Measurements from ENCODE around the gene ZIC3.

ZIC3 gene

DNA sequence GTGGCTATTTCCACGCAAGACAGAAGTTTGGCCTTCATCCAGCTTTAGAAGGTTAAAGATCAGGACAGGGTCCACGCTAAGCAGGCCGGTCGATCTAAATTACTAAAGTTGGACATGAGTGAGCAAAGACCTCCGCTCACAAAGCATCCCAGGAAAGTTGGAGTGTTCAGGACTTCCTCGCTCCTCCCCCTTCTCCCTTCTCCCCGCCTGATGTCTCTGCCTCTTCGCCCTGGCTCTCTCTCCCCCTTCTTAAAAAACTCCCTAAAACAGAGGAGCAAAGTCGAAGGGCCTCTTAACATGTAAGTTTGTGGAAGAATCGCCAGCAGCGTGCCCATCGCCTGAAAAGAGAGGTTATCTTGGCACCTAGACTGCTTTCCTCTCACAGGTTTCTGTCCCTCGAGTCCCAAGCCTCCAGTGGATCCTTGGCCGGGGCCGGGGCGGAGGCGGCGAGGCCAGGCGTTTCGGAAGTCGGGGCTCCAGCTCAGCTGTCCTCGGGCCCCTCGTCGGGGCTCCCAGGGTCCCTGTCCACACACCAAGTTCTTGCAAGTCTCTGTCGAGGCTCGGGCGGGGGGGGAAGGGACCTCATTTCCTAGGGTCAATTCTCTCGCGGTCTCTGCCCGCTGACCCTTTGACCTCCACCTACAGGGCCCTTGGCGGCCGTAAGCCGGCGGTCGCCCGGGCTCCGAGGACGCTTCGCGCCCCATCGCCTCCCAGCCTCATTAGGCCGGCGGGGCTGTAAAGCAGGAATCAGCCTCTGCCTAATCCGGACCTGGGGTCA lies 7.6 kb downstream of the ZIC3 start:
- no peak overlapping the region for H3K4me2 ChIP-seq (ENCODE audit: low read length)
- H3K9ac ChIP-seq (ENCODE audit: low read length): no peak overlapping the region
- no peak for TF ChIP-seq EZH2phosphoT487 (IDR thresholded peaks at IDR 0.05; ENCODE audit: low read depth)
- TF ChIP-seq, protein P1, sequence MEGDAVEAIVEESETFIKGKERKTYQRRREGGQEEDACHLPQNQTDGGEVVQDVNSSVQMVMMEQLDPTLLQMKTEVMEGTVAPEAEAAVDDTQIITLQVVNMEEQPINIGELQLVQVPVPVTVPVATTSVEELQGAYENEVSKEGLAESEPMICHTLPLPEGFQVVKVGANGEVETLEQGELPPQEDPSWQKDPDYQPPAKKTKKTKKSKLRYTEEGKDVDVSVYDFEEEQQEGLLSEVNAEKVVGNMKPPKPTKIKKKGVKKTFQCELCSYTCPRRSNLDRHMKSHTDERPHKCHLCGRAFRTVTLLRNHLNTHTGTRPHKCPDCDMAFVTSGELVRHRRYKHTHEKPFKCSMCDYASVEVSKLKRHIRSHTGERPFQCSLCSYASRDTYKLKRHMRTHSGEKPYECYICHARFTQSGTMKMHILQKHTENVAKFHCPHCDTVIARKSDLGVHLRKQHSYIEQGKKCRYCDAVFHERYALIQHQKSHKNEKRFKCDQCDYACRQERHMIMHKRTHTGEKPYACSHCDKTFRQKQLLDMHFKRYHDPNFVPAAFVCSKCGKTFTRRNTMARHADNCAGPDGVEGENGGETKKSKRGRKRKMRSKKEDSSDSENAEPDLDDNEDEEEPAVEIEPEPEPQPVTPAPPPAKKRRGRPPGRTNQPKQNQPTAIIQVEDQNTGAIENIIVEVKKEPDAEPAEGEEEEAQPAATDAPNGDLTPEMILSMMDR (IDR thresholded peaks at IDR 0.05; ENCODE audit: low read depth, low read length): no peak
- no peaks in the 10 kb centered on the region for H3K27me3 ChIP-seq (ENCODE audit: low read depth, low read length)
- no peaks in the 10 kb centered on the region for H3K9me3 ChIP-seq (ENCODE audit: insufficient read depth, low read length)
- H3K36me3 ChIP-seq (replicated peaks; ENCODE audit: low read depth, low read length): no peaks in the 10 kb centered on the region
- no peak overlapping the region for H3K4me3 ChIP-seq (ENCODE audit: low read length)
- no peak overlapping the region for H3K27ac ChIP-seq (ENCODE audit: low read length)
- no peaks in the 10 kb centered on the region for H3K4me1 ChIP-seq (ENCODE audit: low read length)
- H4K20me1 ChIP-seq (ENCODE audit: insufficient read depth, low read length): no peaks in the 10 kb centered on the region
- H2AFZ ChIP-seq (ENCODE audit: low read depth, low read length): no peak overlapping the region
- no peaks in the 10 kb centered on the region for H3K79me2 ChIP-seq (ENCODE audit: low read length)

DNA sequence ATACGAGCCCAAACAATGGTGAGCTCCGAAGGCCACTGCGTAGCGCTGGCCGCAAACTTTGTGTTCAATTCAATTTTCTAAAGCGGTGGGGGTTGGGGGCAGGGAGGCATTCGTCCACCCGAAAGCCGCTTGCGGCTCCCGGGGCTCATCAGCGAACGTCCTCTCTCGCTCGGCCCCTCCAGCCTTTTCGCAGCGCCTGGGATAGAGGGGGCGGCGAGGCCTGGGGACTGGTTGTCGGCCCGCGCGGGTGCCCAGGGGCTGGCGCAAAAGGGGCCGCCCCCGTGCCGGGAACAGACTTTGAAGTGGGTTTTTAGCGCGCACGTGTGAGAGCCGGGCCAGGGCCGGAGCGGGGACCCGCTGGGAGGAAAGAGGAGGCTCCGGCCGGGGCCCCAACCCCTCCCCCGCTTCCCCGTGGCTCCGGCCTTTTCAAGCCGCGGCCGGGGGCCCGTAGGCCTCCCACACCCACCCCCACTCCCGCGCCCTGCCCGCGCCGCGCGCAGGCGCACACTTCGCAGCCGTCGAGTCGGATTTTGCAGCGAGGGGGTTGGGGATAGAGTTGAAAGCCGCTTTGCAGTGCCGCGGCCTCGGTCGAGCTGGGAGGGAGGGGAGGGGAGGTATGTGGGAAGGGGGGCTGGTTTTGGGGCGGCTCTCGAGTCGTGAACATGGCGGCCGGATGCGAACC lies 8.3 kb downstream of the ZIC3 start:
- no peaks in the 10 kb centered on the region for H3K9me3 ChIP-seq (ENCODE audit: insufficient read depth, low read length)
- no peaks in the 10 kb centered on the region for H3K79me2 ChIP-seq (ENCODE audit: low read length)
- H3K4me2 ChIP-seq (ENCODE audit: low read length): no peak overlapping the region
- H2AFZ ChIP-seq (ENCODE audit: low read depth, low read length): no peak overlapping the region
- no peaks in the 10 kb centered on the region for H3K36me3 ChIP-seq (replicated peaks; ENCODE audit: low read depth, low read length)
- H3K4me1 ChIP-seq (ENCODE audit: low read length): no peaks in the 10 kb centered on the region
- TF ChIP-seq, protein P1 (IDR thresholded peaks at IDR 0.05; ENCODE audit: low read depth, low read length): no peak
- no peak for TF ChIP-seq EZH2phosphoT487 (IDR thresholded peaks at IDR 0.05; ENCODE audit: low read depth)
- no peak overlapping the region for H3K9ac ChIP-seq (ENCODE audit: low read length)
- no peak overlapping the region for H3K4me3 ChIP-seq (ENCODE audit: low read length)
- no peaks in the 10 kb centered on the region for H4K20me1 ChIP-seq (ENCODE audit: insufficient read depth, low read length)
- H3K27me3 ChIP-seq (ENCODE audit: low read depth, low read length): no peaks in the 10 kb centered on the region
- H3K27ac ChIP-seq (ENCODE audit: low read length): no peak overlapping the region

DNA sequence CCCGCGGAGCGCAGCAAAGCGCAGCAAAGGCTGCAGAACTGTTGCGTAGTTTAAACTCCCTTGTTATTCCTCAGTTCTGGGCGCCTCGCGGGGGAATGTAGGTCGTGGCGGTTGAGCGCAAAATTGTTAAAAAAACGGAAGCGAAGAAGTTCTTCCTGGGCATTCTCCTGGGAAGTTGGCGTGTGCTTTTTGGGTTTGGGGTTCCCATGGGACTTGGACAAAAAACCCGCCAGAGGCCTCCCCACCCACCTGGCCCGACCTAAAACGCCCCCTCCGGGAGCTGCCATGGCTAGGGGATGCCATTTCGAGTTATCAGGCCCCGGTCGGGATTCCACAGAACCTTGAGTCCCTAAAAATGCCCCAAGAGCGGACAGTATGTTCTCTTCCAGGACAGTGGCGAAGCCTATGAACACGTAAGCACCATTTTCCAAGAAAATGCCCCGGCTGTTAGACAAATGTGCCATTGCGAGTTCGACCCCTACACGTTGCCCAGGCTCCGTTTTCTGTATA lies 8.9 kb downstream of the ZIC3 start:
- Histone ChIP-seq H3K27me3 (ENCODE audit: low read depth, low read length) (no peaks in the 10 kb centered on the region), H3K27ac (ENCODE audit: low read length) (no peak overlapping the region), H3K9me3 (ENCODE audit: insufficient read depth, low read length) (no peaks in the 10 kb centered on the region), H3K79me2 (ENCODE audit: low read length) (no peaks in the 10 kb centered on the region), H4K20me1 (ENCODE audit: insufficient read depth, low read length) (no peaks in the 10 kb centered on the region), H3K4me3 (ENCODE audit: low read length) (no peak overlapping the region), H3K9ac (ENCODE audit: low read length) (no peak overlapping the region), H3K4me2 (ENCODE audit: low read length) (no peak overlapping the region), H3K36me3 (replicated peaks; ENCODE audit: low read depth, low read length) (no peaks in the 10 kb centered on the region), H2AFZ (ENCODE audit: low read depth, low read length) (no peak overlapping the region), H3K4me1 (ENCODE audit: low read length) (no peaks in the 10 kb centered on the region)
- TF ChIP-seq EZH2phosphoT487 (IDR thresholded peaks at IDR 0.05; ENCODE audit: low read depth): no peak
- TF ChIP-seq, protein P1 (IDR thresholded peaks at IDR 0.05; ENCODE audit: low read depth, low read length): no peak

DNA sequence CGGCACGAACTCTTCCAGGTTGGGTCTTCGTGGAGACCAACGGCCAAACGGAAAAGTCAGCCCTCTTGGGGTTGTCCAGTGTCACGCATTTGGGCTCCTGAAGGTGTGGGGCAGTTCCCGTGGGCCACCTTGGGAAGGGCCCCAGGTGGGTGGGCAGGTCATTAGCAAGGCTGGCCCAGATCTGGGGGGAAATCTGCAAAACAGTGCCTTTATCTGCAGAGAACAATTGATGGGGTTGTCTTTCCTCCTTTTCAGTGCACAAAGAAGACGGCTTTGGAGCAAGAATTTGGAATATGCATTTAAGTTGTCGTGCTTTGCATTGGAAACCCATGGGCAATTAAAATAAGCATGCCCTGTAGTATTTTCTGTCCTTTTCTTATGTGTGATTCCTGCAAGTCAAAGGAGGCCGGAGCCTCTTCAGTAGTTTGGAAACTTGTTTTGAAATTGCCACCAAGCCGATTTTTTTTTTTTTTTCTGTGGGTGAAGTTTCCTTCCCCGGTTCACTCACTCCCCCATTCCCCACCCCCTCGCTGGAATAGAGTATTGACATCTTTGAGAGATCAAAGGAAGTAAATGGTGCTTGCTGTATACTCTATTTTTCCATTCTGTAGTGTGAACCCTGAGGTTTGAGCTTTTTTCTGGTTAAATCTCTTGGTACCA lies 9.8 kb downstream of the ZIC3 start:
- no peak overlapping the region for H3K9ac ChIP-seq (ENCODE audit: low read length)
- no peak overlapping the region for H2AFZ ChIP-seq (ENCODE audit: low read depth, low read length)
- H3K4me1 ChIP-seq (ENCODE audit: low read length): no peaks in the 10 kb centered on the region
- H3K4me3 ChIP-seq (ENCODE audit: low read length): no peak overlapping the region
- H3K27me3 ChIP-seq (ENCODE audit: low read depth, low read length): no peaks in the 10 kb centered on the region
- no peaks in the 10 kb centered on the region for H3K36me3 ChIP-seq (replicated peaks; ENCODE audit: low read depth, low read length)
- TF ChIP-seq, protein P1 (IDR thresholded peaks at IDR 0.05; ENCODE audit: low read depth, low read length): no peak
- TF ChIP-seq EZH2phosphoT487 (IDR thresholded peaks at IDR 0.05; ENCODE audit: low read depth): no peak
- no peaks in the 10 kb centered on the region for H3K9me3 ChIP-seq (ENCODE audit: insufficient read depth, low read length)
- H4K20me1 ChIP-seq (ENCODE audit: insufficient read depth, low read length): no peaks in the 10 kb centered on the region
- H3K27ac ChIP-seq (ENCODE audit: low read length): no peak overlapping the region
- no peaks in the 10 kb centered on the region for H3K79me2 ChIP-seq (ENCODE audit: low read length)
- H3K4me2 ChIP-seq (ENCODE audit: low read length): no peak overlapping the region

Data from OCI-LY3 (cell line).